K562 (cell line): ENCODE results near the gene HIKESHI. TPM values are rescaled to one million over a fixed set of nuclear protein-coding genes. Genes with fewer than 3 reads are reported as not detected.

Source experiments
- ATF1 ChIP-seq, 2 experiments: fragments of 450-650 bp in 1 of 2; IDR thresholded peaks; 2 replicates each; pipeline ENCODE4 v1.6.1; 2016; ENCODE audit warnings: missing compliant biosample characterization in 1 of 2, missing genetic modification characterization in 1 of 2
- DMBX1 ChIP-seq: fragments of 250-450 bp; sonication (Bioruptor Pico); IDR thresholded peaks from 2 replicates; pipeline ENCODE4 v1.8.0; 2022; ENCODE audit warnings: inconsistent platforms, mild to moderate bottlenecking, moderate library complexity, borderline replicate concordance
- EHMT2 ChIP-seq: fragments of 450-650 bp; IDR thresholded peaks from 2 replicates; pipeline ENCODE4 v1.6.1; 2018; ENCODE audit warnings: antibody characterized with exemption
- FOXA1 ChIP-seq: fragments of 450-650 bp; IDR thresholded peaks from 2 replicates; pipeline ENCODE4 v1.6.1; 2016; ENCODE audit warnings: mild to moderate bottlenecking, borderline replicate concordance
- FOXJ2 ChIP-seq: fragments of 200-800 bp; sonication (Bioruptor generic); IDR thresholded peaks from 2 replicates; pipeline ENCODE4 v1.6.1; 2016; ENCODE audit warnings: missing genetic modification characterization, missing compliant biosample characterization
- HLTF ChIP-seq: fragments of 450-650 bp; IDR thresholded peaks from 2 replicates; pipeline ENCODE4 v1.6.1; 2016
- HNRNPUL1 ChIP-seq: fragments of 200-400 bp; formaldehyde crosslinking; IDR thresholded peaks from 2 replicates; pipeline ENCODE4 v1.6.1; 2017; ENCODE audit warnings: low read length
- LCOR ChIP-seq: sonication (generic); formaldehyde crosslinking; IDR thresholded peaks from 2 replicates; pipeline ENCODE4 v1.8.0; 2022; ENCODE audit warnings: mild to moderate bottlenecking, missing genetic modification reagents
- RB1 ChIP-seq: fragments of 450-650 bp; IDR thresholded peaks from 2 replicates; pipeline ENCODE4 v1.6.1; 2017; ENCODE audit warnings: low read depth, mild to moderate bottlenecking
- SP2 ChIP-seq: IDR thresholded peaks from 2 replicates; pipeline ENCODE4 v1.6.1; 2011; ENCODE audit warnings: mild to moderate bottlenecking, low read depth, low read length, moderate library complexity; ENCODE audit not compliant: poor library complexity, severe bottlenecking; ENCODE audit errors: extremely low read depth
- SUPT5H ChIP-seq: fragments of 450-650 bp; IDR thresholded peaks from 2 replicates; pipeline ENCODE4 v1.6.1; 2016
- TARDBP ChIP-seq: fragments of 450-650 bp; IDR thresholded peaks from 2 replicates; pipeline ENCODE4 v1.6.1; 2016
- XRCC5 ChIP-seq: fragments of 200-400 bp; formaldehyde crosslinking; IDR thresholded peaks from 2 replicates; pipeline ENCODE4 v1.6.1; 2017; ENCODE audit warnings: low read depth, mild to moderate bottlenecking, low read length
- ZKSCAN1 ChIP-seq: fragments of 150-350 bp; IDR thresholded peaks from 2 replicates; pipeline ENCODE4 v1.6.1; 2016; ENCODE audit warnings: low read depth, low read length
- polyA plus RNA-seq, 8 experiments: library from polyadenylated mRNA; depleted of rRNA in 4 of 8; stranded (reverse) in 5 of 8; unstranded in 3 of 8; fragments of >200 nt; fragmentation: Nextera tagmentation in 2 of 8; fragmentation: Illumina TruSeq in 1 of 8; extraction: Ambion mirVana in 2 of 8; extraction: Trizol in 1 of 8; gene quantifications; 2 replicates each; pipeline versions ENCODE4 v1.2.1 to v1.2.3, GENCODE V29; 2011 to 2014; ENCODE audit warnings: inconsistent platforms in 1 of 8, missing spikeins in 1 of 8
- total RNA-seq, 7 experiments: library from RNA; depleted of rRNA in 6 of 7; stranded (reverse); fragments of >200 nt in 6 of 7; fragmentation: Illumina TruSeq in 2 of 7; extraction: Trizol in 2 of 7; gene quantifications; 2 replicates each; pipeline versions ENCODE4 v1.2.1 to v1.2.3, GENCODE V29; 2011 to 2021; ENCODE audit warnings: low replicate concordance in 1 of 7
- TF ChIP-seq, protein P1 (sequence below): sonication (generic); formaldehyde crosslinking; IDR thresholded peaks from 2 replicates; pipeline ENCODE4 v1.8.1; 2022; ENCODE audit warnings: missing genetic modification reagents
- TF ChIP-seq, protein P2 (sequence below): sonication (generic); IDR thresholded peaks from 2 replicates; pipeline ENCODE4 v1.6.1; 2016
- TF ChIP-seq, protein P3 (sequence below): sonication (generic); formaldehyde crosslinking; IDR thresholded peaks from 2 replicates; pipeline ENCODE4 v1.8.0; 2023; ENCODE audit warnings: mild to moderate bottlenecking, missing genetic modification reagents
- TF ChIP-seq, protein P4 (sequence below), 3 experiments: fragments of 200-800 bp in 1 of 3; fragments of 250-450 bp in 1 of 3; fragments of 450-650 bp in 1 of 3; sonication (Bioruptor Pico) in 1 of 3; sonication (Bioruptor generic) in 1 of 3; formaldehyde crosslinking in 1 of 3; IDR thresholded peaks; 2 replicates each; pipeline versions ENCODE4 v1.6.1 to v1.8.0; 2016 to 2022; ENCODE audit warnings: mild to moderate bottlenecking in 2 of 3, missing genetic modification characterization in 2 of 3, missing compliant biosample characterization in 1 of 3, moderate library complexity in 1 of 3

The HIKESHI gene
- total and polyA plus RNA-seq, 9 of the 15 experiments (the other 6 are each of a cell fraction or from before 2014, with no cell fraction given) = 33.2 to 196 (median 62.7) TPM

DNA sequence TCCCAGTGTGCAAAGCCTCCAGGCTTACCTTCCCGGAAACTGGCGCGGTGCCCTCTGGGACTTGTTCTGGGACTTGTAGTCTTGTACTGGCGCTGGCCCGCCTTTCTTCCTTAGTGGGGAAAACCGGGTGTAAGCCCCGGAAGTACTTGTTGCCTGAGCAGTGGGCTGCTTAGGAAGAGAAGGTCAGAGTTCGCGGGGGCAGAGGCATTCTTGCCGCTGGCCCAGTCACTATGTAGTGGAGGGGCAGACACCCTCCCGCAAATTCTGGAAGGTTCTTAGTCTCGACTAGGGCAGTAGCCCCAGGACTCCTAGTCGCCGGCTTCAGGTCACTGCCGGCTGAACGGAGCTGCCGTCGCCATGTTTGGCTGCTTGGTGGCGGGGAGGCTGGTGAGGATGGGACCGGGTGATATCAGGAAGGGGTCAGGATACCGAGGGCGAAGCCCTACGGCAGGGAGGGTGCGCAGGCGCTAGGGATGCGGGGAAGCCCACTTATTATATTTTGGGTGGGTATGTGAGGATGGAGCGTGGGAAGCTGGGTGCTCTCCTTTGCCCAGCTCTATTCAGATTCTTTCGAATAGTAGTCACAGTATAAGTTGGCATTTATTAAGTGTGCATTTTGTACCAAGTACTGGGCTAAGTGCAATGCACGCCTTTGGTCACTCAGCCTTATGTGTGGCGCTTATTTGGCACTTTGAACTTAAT lies at the start of gene HIKESHI (continued):
- TF ChIP-seq, protein P1, sequence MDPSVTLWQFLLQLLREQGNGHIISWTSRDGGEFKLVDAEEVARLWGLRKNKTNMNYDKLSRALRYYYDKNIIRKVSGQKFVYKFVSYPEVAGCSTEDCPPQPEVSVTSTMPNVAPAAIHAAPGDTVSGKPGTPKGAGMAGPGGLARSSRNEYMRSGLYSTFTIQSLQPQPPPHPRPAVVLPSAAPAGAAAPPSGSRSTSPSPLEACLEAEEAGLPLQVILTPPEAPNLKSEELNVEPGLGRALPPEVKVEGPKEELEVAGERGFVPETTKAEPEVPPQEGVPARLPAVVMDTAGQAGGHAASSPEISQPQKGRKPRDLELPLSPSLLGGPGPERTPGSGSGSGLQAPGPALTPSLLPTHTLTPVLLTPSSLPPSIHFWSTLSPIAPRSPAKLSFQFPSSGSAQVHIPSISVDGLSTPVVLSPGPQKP (CRISPR knock-in tag) = no peak
- peak; percentile 93; the same call in 1 of the 2 replicates for TF ChIP-seq DMBX1 (CRISPR knock-in tag)
- TF ChIP-seq ATF1 (CRISPR knock-in tag; IDR thresholded peaks at IDR 0.05) = no peak
- peak; percentile 82 for TF ChIP-seq ATF1 (tag; IDR thresholded peaks at IDR 0.05)
- no peak for TF ChIP-seq HNRNPUL1
- no peak for TF ChIP-seq TARDBP
- TF ChIP-seq XRCC5 = peak; percentile 40; the same call in 1 of the 2 replicates
- peak; percentile 92 for TF ChIP-seq SUPT5H
- peak; percentile 84; the same call in 1 of the 2 replicates for TF ChIP-seq LCOR (CRISPR knock-in tag)
- peak; percentile 72; the same call in 1 of the 2 replicates for TF ChIP-seq EHMT2
- TF ChIP-seq FOXJ2 = peak; percentile 89
- TF ChIP-seq, protein P2, sequence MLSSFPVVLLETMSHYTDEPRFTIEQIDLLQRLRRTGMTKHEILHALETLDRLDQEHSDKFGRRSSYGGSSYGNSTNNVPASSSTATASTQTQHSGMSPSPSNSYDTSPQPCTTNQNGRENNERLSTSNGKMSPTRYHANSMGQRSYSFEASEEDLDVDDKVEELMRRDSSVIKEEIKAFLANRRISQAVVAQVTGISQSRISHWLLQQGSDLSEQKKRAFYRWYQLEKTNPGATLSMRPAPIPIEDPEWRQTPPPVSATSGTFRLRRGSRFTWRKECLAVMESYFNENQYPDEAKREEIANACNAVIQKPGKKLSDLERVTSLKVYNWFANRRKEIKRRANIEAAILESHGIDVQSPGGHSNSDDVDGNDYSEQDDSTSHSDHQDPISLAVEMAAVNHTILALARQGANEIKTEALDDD = no peak
- no peak for TF ChIP-seq FOXA1
- TF ChIP-seq RB1 = 0 out of 2 replicates have a peak, but pooled peaks have one; percentile 33
- peak; percentile 39; the same call in 1 of the 2 replicates for TF ChIP-seq ZKSCAN1
- TF ChIP-seq, protein P3, sequence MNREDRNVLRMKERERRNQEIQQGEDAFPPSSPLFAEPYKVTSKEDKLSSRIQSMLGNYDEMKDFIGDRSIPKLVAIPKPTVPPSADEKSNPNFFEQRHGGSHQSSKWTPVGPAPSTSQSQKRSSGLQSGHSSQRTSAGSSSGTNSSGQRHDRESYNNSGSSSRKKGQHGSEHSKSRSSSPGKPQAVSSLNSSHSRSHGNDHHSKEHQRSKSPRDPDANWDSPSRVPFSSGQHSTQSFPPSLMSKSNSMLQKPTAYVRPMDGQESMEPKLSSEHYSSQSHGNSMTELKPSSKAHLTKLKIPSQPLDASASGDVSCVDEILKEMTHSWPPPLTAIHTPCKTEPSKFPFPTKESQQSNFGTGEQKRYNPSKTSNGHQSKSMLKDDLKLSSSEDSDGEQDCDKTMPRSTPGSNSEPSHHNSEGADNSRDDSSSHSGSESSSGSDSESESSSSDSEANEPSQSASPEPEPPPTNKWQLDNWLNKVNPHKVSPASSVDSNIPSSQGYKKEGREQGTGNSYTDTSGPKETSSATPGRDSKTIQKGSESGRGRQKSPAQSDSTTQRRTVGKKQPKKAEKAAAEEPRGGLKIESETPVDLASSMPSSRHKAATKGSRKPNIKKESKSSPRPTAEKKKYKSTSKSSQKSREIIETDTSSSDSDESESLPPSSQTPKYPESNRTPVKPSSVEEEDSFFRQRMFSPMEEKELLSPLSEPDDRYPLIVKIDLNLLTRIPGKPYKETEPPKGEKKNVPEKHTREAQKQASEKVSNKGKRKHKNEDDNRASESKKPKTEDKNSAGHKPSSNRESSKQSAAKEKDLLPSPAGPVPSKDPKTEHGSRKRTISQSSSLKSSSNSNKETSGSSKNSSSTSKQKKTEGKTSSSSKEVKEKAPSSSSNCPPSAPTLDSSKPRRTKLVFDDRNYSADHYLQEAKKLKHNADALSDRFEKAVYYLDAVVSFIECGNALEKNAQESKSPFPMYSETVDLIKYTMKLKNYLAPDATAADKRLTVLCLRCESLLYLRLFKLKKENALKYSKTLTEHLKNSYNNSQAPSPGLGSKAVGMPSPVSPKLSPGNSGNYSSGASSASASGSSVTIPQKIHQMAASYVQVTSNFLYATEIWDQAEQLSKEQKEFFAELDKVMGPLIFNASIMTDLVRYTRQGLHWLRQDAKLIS (CRISPR knock-in tag) = 0 out of 2 replicates have a peak, but pooled peaks have one; percentile 48
- peak; percentile 16 for TF ChIP-seq SP2
- TF ChIP-seq, protein P4, sequence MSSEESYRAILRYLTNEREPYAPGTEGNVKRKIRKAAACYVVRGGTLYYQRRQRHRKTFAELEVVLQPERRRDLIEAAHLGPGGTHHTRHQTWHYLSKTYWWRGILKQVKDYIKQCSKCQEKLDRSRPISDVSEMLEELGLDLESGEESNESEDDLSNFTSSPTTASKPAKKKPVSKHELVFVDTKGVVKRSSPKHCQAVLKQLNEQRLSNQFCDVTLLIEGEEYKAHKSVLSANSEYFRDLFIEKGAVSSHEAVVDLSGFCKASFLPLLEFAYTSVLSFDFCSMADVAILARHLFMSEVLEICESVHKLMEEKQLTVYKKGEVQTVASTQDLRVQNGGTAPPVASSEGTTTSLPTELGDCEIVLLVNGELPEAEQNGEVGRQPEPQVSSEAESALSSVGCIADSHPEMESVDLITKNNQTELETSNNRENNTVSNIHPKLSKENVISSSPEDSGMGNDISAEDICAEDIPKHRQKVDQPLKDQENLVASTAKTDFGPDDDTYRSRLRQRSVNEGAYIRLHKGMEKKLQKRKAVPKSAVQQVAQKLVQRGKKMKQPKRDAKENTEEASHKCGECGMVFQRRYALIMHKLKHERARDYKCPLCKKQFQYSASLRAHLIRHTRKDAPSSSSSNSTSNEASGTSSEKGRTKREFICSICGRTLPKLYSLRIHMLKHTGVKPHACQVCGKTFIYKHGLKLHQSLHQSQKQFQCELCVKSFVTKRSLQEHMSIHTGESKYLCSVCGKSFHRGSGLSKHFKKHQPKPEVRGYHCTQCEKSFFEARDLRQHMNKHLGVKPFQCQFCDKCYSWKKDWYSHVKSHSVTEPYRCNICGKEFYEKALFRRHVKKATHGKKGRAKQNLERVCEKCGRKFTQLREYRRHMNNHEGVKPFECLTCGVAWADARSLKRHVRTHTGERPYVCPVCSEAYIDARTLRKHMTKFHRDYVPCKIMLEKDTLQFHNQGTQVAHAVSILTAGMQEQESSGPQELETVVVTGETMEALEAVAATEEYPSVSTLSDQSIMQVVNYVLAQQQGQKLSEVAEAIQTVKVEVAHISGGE (CRISPR knock-in tag; IDR thresholded peaks at IDR 0.05) = peak in 1 of 3 experiments; percentile 92; a peak in 3 of 6 replicates
- TF ChIP-seq HLTF = 0 out of 2 replicates have a peak, but pooled peaks have one; percentile 73
